Ascending aorta (tissue), 2 donors: ENCODE data around the gene ANO9. TPM values are rescaled to one million over a fixed set of nuclear protein-coding genes. Genes with fewer than 3 reads are reported as not detected.

Experiments used
- DNase-seq, 2 donors: peaks; one replicate each; pipeline ENCODE4 v3.0.0-alpha.2; 2019; ENCODE audit warnings: low spot score in 2 of 2
- H3K27ac ChIP-seq, 2 donors: fragments of 200-600 bp; sonication (generic); one replicate each; pipeline ENCODE4 v1.5.1; 2016 to 2017; ENCODE audit warnings: mild to moderate bottlenecking in 1 of 2
- H3K27me3 ChIP-seq: fragments of 200-600 bp; sonication (generic); one replicate; pipeline ENCODE4 v1.5.1; 2017
- H3K36me3 ChIP-seq, 2 donors: fragments of 200-600 bp; sonication (generic); one replicate each; pipeline ENCODE4 v1.5.1; 2016
- H3K4me1 ChIP-seq, 2 donors: fragments of 200-600 bp; sonication (generic); one replicate each; pipeline ENCODE4 v1.5.1; 2016 to 2017; ENCODE audit warnings: mild to moderate bottlenecking in 1 of 2
- H3K4me3 ChIP-seq, 2 donors: fragments of 200-600 bp; sonication (generic); one replicate each; pipeline ENCODE4 v1.5.1; 2016 to 2017; ENCODE audit warnings: mild to moderate bottlenecking in 1 of 2
- H3K9me3 ChIP-seq, 2 donors: fragments of 200-600 bp; sonication (generic); one replicate each; pipeline ENCODE4 v1.5.1; 2016
- intact Hi-C: fragments of 100-400 bp; cut with DNase I; formaldehyde crosslinking; loops from one replicate; pipeline ENCODE4 v1.15.1; 2023
- total RNA-seq: library from RNA; depleted of rRNA; stranded (reverse); fragments of >200 nt; gene quantifications from one replicate; pipeline ENCODE4 v1.1.0, GENCODE V29; 2016
- TF ChIP-seq, protein P1 (sequence below), 3 experiments: fragments of 200-600 bp in 2 of 3; fragments of 450-650 bp in 1 of 3; sonication (generic) in 2 of 3; IDR thresholded peaks; one replicate each; pipeline ENCODE4 v1.5.1; 2016 to 2019; ENCODE audit warnings: antibody characterized with exemption in 3 of 3, mild to moderate bottlenecking in 1 of 3, moderate library complexity in 1 of 3

The ANO9 gene
- total RNA-seq, 1 donor from 2014 or later: 4.0 TPM

GRCh38 chr11:367956-368413 is 73.8 kb downstream of the ANO9 start:
- H3K4me3 ChIP-seq: peak overlapping the region in 1 of 2 donors; percentile 43

More at GRCh38 chr11:367956-368413, 73.8 kb downstream of the ANO9 start:
- H3K27me3 ChIP-seq: peaks cover 18% of the 10 kb centered on the region
- no peak for DNase-seq
- TF ChIP-seq, protein P1, sequence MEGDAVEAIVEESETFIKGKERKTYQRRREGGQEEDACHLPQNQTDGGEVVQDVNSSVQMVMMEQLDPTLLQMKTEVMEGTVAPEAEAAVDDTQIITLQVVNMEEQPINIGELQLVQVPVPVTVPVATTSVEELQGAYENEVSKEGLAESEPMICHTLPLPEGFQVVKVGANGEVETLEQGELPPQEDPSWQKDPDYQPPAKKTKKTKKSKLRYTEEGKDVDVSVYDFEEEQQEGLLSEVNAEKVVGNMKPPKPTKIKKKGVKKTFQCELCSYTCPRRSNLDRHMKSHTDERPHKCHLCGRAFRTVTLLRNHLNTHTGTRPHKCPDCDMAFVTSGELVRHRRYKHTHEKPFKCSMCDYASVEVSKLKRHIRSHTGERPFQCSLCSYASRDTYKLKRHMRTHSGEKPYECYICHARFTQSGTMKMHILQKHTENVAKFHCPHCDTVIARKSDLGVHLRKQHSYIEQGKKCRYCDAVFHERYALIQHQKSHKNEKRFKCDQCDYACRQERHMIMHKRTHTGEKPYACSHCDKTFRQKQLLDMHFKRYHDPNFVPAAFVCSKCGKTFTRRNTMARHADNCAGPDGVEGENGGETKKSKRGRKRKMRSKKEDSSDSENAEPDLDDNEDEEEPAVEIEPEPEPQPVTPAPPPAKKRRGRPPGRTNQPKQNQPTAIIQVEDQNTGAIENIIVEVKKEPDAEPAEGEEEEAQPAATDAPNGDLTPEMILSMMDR (IDR thresholded peaks at IDR 0.05): no peak
- H3K4me1 ChIP-seq: peaks cover 0 to 5% of the 10 kb centered on the region in 2 donors
- no peaks in the 10 kb centered on the region for H3K36me3 ChIP-seq
- no peaks in the 10 kb centered on the region for H3K9me3 ChIP-seq
- H3K27ac ChIP-seq: no peak overlapping the region
- intact Hi-C loops: no loop called here

Other genes starting within 250 kb of the ANO9 start
- gene SCGB1C1, start 248.9 kb downstream of the ANO9 start, total RNA-seq: not detected
- 42.3 TPM for gene BET1L, start 234.6 kb downstream of the ANO9 start, total RNA-seq
- gene RIC8A, start 234.3 kb downstream of the ANO9 start, total RNA-seq: 102 TPM
- 69.9 TPM for gene SIRT3, start 205.7 kb downstream of the ANO9 start, total RNA-seq
- gene PSMD13, start 205.0 kb downstream of the ANO9 start, total RNA-seq: 50.2 TPM
- not detected for gene NLRP6, start 163.6 kb downstream of the ANO9 start, total RNA-seq
- gene PGGHG, start 152.9 kb downstream of the ANO9 start, total RNA-seq: 155 TPM
- not detected for gene IFITM5, start 142.5 kb downstream of the ANO9 start, total RNA-seq
- gene IFITM2, start 134.2 kb downstream of the ANO9 start, total RNA-seq: 1,131 TPM
- 650 TPM for gene IFITM1, start 128.0 kb downstream of the ANO9 start, total RNA-seq
- gene IFITM3, start 121.2 kb downstream of the ANO9 start, total RNA-seq: 1,421 TPM
- not detected for gene B4GALNT4, start 72.5 kb downstream of the ANO9 start, total RNA-seq
- gene PKP3, start 47.8 kb downstream of the ANO9 start, total RNA-seq: not detected
- 121 TPM for gene SIGIRR, start 27.0 kb downstream of the ANO9 start, total RNA-seq
- gene PTDSS2, start 8.3 kb upstream of the ANO9 start, total RNA-seq: 185 TPM
- gene RNH1, start 65.2 kb upstream of the ANO9 start, total RNA-seq: 649 TPM
- 21.6 TPM for gene HRAS, start 93.6 kb upstream of the ANO9 start, total RNA-seq
- gene LRRC56, start 95.5 kb upstream of the ANO9 start, total RNA-seq: not detected
- 1.1 TPM for gene LMNTD2, start 118.7 kb upstream of the ANO9 start, total RNA-seq
- 3.5 TPM for gene RASSF7, start 119.0 kb upstream of the ANO9 start, total RNA-seq
- 25.4 TPM for gene PHRF1, start 134.5 kb upstream of the ANO9 start, total RNA-seq
- 44.6 TPM for gene IRF7, start 173.9 kb upstream of the ANO9 start, total RNA-seq
- 5.0 TPM for gene CDHR5, start 182.9 kb upstream of the ANO9 start, total RNA-seq
- not detected for gene SCT, start 185.2 kb upstream of the ANO9 start, total RNA-seq
- gene DRD4, start 195.3 kb upstream of the ANO9 start, total RNA-seq: not detected